ENCODE measurements around the gene VAV1.
"Not testable (repeated sequence)": the region's sequence is repeated elsewhere in the genome, so short reads cannot be mapped to it uniquely, and the experiment has no call there.

VAV1 gene

GRCh38 chr19:6760606-6761005 is 11.9 kb upstream of the VAV1 start:
- DNase-seq (ENCODE audit: low read depth), result no peak

- no peak for DNase-seq (ENCODE audit: low read depth)
Observed at GRCh38 chr19:6761053-6761676, 11.3 kb upstream of the VAV1 start.

- not testable (repeated sequence) for DNase-seq (ENCODE audit: low read depth)
Observed at GRCh38 chr19:6762253-6762797, 10.2 kb upstream of the VAV1 start.

- no peak for DNase-seq (ENCODE audit: low read depth)
Observed at GRCh38 chr19:6765738-6766356, 6.7 kb upstream of the VAV1 start.

- no peak for DNase-seq (ENCODE audit: low read depth)
Observed at GRCh38 chr19:6766357-6767080, 6.0 kb upstream of the VAV1 start.

GRCh38 chr19:6767081-6767356 is 5.5 kb upstream of the VAV1 start:
- DNase-seq (ENCODE audit: low read depth), result peak; percentile 44

- peak; percentile 90 for DNase-seq (ENCODE audit: low read depth)
Observed at GRCh38 chr19:6767357-6768235, 4.9 kb upstream of the VAV1 start, which contains the start of gene SH2D3A. Gene SH2D3A (minus strand): TSS chr19:6767435. CDS start chr19:6763748, 3,687 bp downstream.

GRCh38 chr19:6768236-6768785 is 4.2 kb upstream of the VAV1 start:
- DNase-seq (ENCODE audit: low read depth), result no peak

- no peak for DNase-seq (ENCODE audit: low read depth)
Observed at GRCh38 chr19:6769006-6769619, 3.4 kb upstream of the VAV1 start.

- not testable (repeated sequence) for DNase-seq (ENCODE audit: low read depth)
Observed at GRCh38 chr19:6771648-6772027, 870 bp upstream of the VAV1 start.

- DNase-seq (ENCODE audit: low read depth), result no peak
Observed at GRCh38 chr19:6772866-6773322, 386 bp downstream of the VAV1 start.

- DNase-seq (ENCODE audit: low read depth), result no peak
Observed at GRCh38 chr19:6773323-6773931, 919 bp downstream of the VAV1 start.

GRCh38 chr19:6774821-6775707 is 2.6 kb downstream of the VAV1 start:
- no peak for DNase-seq (ENCODE audit: low read depth)

- not testable (repeated sequence) for DNase-seq (ENCODE audit: low read depth)
Observed at GRCh38 chr19:6776045-6776444, 3.5 kb downstream of the VAV1 start.

- no peak for DNase-seq (ENCODE audit: low read depth)
Observed at GRCh38 chr19:6776999-6777398, 4.5 kb downstream of the VAV1 start.

GRCh38 chr19:6777434-6777833 is 4.9 kb downstream of the VAV1 start:
- no peak for DNase-seq (ENCODE audit: low read depth)

- no peak for DNase-seq (ENCODE audit: low read depth)
Observed at GRCh38 chr19:6778386-6778785, 5.9 kb downstream of the VAV1 start.

- no peak for DNase-seq (ENCODE audit: low read depth)
Observed at GRCh38 chr19:6779206-6779605, 6.7 kb downstream of the VAV1 start.

- no peak for DNase-seq (ENCODE audit: low read depth)
Observed at GRCh38 chr19:6787393-6787792, 14.9 kb downstream of the VAV1 start.

- no peak for DNase-seq (ENCODE audit: low read depth)
Observed at GRCh38 chr19:6788896-6789295, 16.4 kb downstream of the VAV1 start.
